Breast epithelium (tissue), 4 donors: ENCODE measurements around the gene RALGPS2. TPM values are rescaled to one million over a fixed set of nuclear protein-coding genes. Genes with fewer than 3 reads are reported as not detected.

Experiments
- DNase-seq, 2 donors: peaks; one replicate each; pipeline ENCODE4 v3.0.0-alpha.2; 2019; ENCODE audit warnings: low spot score in 2 of 2
- H3K27ac ChIP-seq, 2 donors: fragments of 200-600 bp; sonication (generic) in 1 of 2; one replicate each; pipeline ENCODE4 v1.5.1; 2016 to 2019; ENCODE audit warnings: mild to moderate bottlenecking in 1 of 2
- H3K27me3 ChIP-seq, 2 donors: fragments of 200-600 bp; sonication (generic) in 1 of 2; one replicate each; pipeline versions ENCODE4 v1.5.1 to v1.6.0; 2017 to 2019; ENCODE audit warnings: control low read depth in 1 of 2, mild to moderate bottlenecking in 1 of 2
- H3K36me3 ChIP-seq: fragments of 200-600 bp; one replicate; pipeline ENCODE4 v1.5.1; 2019
- H3K4me1 ChIP-seq, 2 donors: fragments of 200-600 bp; sonication (generic); one replicate each; pipeline ENCODE4 v1.5.1; 2016 to 2019; ENCODE audit warnings: control low read depth in 1 of 2
- H3K4me3 ChIP-seq, 3 donors: fragments of 200-600 bp; sonication (generic); 1 replicate in 2 of 3; 2 replicates in 1 of 3; pipeline ENCODE4 v1.5.1; 2016 to 2019; ENCODE audit warnings: mild to moderate bottlenecking in 3 of 3, moderate library complexity in 2 of 3
- H3K9me3 ChIP-seq, 2 donors: fragments of 200-600 bp; sonication (generic) in 1 of 2; one replicate each; pipeline ENCODE4 v1.5.1; 2016 to 2019; ENCODE audit warnings: control low read depth in 1 of 2
- CTCF ChIP-seq, 3 donors: fragments of 450-650 bp; IDR thresholded peaks; one replicate each; pipeline ENCODE4 v1.5.1; 2016 to 2017; ENCODE audit warnings: antibody characterized with exemption in 3 of 3, mild to moderate bottlenecking in 3 of 3, moderate library complexity in 3 of 3
- POLR2A ChIP-seq: fragments of 450-650 bp; IDR thresholded peaks from one replicate; pipeline ENCODE4 v1.6.1; 2016; ENCODE audit warnings: antibody characterized with exemption, mild to moderate bottlenecking, moderate library complexity
- POLR2AphosphoS5 ChIP-seq, 3 donors: sonication (generic); formaldehyde crosslinking; IDR thresholded peaks; one replicate each; pipeline ENCODE4 v1.6.1; 2017; ENCODE audit warnings: antibody characterized with exemption in 3 of 3
- intact Hi-C: fragments of 100-400 bp; cut with DNase I; formaldehyde crosslinking; loops from one replicate; pipeline ENCODE4 v1.15.1; 2023; ENCODE audit warnings: low total_unique reads
- total RNA-seq, 3 donors: library from RNA; depleted of rRNA; stranded (reverse); fragments of >200 nt; gene quantifications; one replicate each; pipeline ENCODE4 v1.1.0, GENCODE V29; 2016

The RALGPS2 gene
- total RNA-seq, 3 donors from 2014 or later, result 4.8 to 45.2 (median 43.3) TPM

GRCh38 chr1:178739285-178740045, 14.4 kb downstream of the RALGPS2 start:
- Histone ChIP-seq H3K27me3 (no peaks in the 10 kb centered on the region), H3K36me3 (no peaks in the 10 kb centered on the region), H3K4me1 (no peaks in the 10 kb centered on the region), H3K9me3 (no peaks in the 10 kb centered on the region), H3K27ac (no peak overlapping the region), H3K4me3 (no peak overlapping the region)
- no peak for DNase-seq
- intact Hi-C loops, result no loop called here
- TF ChIP-seq POLR2A (no peak), POLR2AphosphoS5 (IDR thresholded peaks at IDR 0.05) (no peak), CTCF (IDR thresholded peaks at IDR 0.05) (no peak)

GRCh38 chr1:178740491-178740890, 15.4 kb downstream of the RALGPS2 start:
- TF ChIP-seq POLR2A (no peak), POLR2AphosphoS5 (IDR thresholded peaks at IDR 0.05) (no peak), CTCF (IDR thresholded peaks at IDR 0.05) (no peak)
- DNase-seq, result no peak
- intact Hi-C loops, result no loop called here
- H3K27ac ChIP-seq, result no peak overlapping the region
- H3K4me1 ChIP-seq, result no peaks in the 10 kb centered on the region
- no peak overlapping the region for H3K4me3 ChIP-seq
- no peaks in the 10 kb centered on the region for H3K9me3 ChIP-seq
- H3K27me3 ChIP-seq, result no peaks in the 10 kb centered on the region
- no peaks in the 10 kb centered on the region for H3K36me3 ChIP-seq

GRCh38 chr1:178740924-178741323, 15.9 kb downstream of the RALGPS2 start:
- TF ChIP-seq POLR2AphosphoS5 (IDR thresholded peaks at IDR 0.05), result no peak
- TF ChIP-seq CTCF (IDR thresholded peaks at IDR 0.05), result no peak
- no peak for TF ChIP-seq POLR2A
- DNase-seq, result no peak
- Histone ChIP-seq H3K4me3 (no peak overlapping the region), H3K27ac (no peak overlapping the region), H3K4me1 (no peaks in the 10 kb centered on the region), H3K9me3 (no peaks in the 10 kb centered on the region), H3K36me3 (no peaks in the 10 kb centered on the region), H3K27me3 (no peaks in the 10 kb centered on the region)
- intact Hi-C loops, result no loop called here

- Histone ChIP-seq H3K4me3 (no peak overlapping the region), H3K9me3 (no peaks in the 10 kb centered on the region), H3K27me3 (no peaks in the 10 kb centered on the region), H3K27ac (no peak overlapping the region), H3K36me3 (no peaks in the 10 kb centered on the region), H3K4me1 (no peaks in the 10 kb centered on the region)
- intact Hi-C loops, result no loop called here
- DNase-seq, result no peak
- no peak for TF ChIP-seq POLR2AphosphoS5 (IDR thresholded peaks at IDR 0.05)
- no peak for TF ChIP-seq POLR2A
- TF ChIP-seq CTCF (IDR thresholded peaks at IDR 0.05), result no peak
These were observed 18.8 kb downstream of the RALGPS2 start for GRCh38 chr1:178743801-178744200.

GRCh38 chr1:178745260-178745659, 20.2 kb downstream of the RALGPS2 start:
- no peak for TF ChIP-seq POLR2AphosphoS5 (IDR thresholded peaks at IDR 0.05)
- TF ChIP-seq POLR2A, result no peak
- no peak for TF ChIP-seq CTCF (IDR thresholded peaks at IDR 0.05)

More at GRCh38 chr1:178745260-178745659, 20.2 kb downstream of the RALGPS2 start:
- intact Hi-C loops, result no loop called here
- H3K27ac ChIP-seq, result no peak overlapping the region
- H3K4me3 ChIP-seq, result no peak overlapping the region
- H3K27me3 ChIP-seq, result no peaks in the 10 kb centered on the region
- H3K9me3 ChIP-seq, result no peaks in the 10 kb centered on the region
- H3K4me1 ChIP-seq, result no peaks in the 10 kb centered on the region
- DNase-seq, result no peak
- H3K36me3 ChIP-seq, result no peaks in the 10 kb centered on the region
